ENCODE data around the gene KRT33A.

Gene KRT33A

DNA sequence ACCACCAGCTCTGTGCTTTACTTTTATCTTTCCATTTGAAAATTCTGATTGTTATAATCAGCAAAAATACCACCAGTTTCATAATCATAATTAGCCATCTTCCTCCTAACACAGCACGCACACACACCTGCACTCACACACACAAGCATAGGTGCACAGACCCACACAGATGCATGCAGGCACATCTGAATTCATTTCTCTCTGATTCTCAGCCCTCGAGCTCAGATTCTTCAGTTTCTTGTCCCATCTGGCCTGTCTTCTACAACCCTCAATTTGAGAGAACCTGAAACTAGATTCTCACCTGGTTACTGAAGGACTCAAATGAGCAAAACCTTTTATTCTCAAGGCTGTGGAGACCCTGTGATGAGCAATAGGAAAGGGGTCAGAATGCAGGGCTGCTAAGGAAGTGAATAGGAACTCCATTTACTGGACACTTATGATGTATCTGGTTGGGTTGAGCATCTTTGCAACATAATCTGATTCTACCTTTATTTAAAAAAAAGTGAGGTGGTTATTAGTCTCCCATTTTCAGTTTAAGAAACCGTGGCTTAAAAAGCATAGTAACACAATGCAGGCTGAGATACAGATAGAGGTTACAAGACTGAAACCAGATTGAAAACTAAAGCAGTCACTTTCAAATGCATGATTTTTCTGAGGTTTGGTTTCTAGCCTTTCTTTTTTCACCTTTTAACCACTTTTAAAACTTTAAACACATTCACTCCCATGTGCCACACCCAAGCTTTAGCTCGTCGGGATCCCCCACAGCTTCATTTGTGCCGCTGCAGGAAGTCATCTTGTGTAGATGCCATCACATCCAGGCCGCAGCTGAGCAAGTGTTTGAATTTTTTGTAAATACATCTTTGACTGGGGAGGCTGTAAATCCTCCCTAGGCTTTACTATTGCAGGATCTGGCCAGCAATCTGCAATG is 9.4 kb downstream of the KRT33A start:
- no peak overlapping the region for H3K4me3 ChIP-seq (ENCODE audit: low read length)
- TF ChIP-seq, protein P1, sequence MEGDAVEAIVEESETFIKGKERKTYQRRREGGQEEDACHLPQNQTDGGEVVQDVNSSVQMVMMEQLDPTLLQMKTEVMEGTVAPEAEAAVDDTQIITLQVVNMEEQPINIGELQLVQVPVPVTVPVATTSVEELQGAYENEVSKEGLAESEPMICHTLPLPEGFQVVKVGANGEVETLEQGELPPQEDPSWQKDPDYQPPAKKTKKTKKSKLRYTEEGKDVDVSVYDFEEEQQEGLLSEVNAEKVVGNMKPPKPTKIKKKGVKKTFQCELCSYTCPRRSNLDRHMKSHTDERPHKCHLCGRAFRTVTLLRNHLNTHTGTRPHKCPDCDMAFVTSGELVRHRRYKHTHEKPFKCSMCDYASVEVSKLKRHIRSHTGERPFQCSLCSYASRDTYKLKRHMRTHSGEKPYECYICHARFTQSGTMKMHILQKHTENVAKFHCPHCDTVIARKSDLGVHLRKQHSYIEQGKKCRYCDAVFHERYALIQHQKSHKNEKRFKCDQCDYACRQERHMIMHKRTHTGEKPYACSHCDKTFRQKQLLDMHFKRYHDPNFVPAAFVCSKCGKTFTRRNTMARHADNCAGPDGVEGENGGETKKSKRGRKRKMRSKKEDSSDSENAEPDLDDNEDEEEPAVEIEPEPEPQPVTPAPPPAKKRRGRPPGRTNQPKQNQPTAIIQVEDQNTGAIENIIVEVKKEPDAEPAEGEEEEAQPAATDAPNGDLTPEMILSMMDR (conservative IDR thresholded peaks at IDR 0.05; ENCODE audit: low read depth, low read length): no peak
- DNase-seq (ENCODE audit: low read depth): no peak

DNA sequence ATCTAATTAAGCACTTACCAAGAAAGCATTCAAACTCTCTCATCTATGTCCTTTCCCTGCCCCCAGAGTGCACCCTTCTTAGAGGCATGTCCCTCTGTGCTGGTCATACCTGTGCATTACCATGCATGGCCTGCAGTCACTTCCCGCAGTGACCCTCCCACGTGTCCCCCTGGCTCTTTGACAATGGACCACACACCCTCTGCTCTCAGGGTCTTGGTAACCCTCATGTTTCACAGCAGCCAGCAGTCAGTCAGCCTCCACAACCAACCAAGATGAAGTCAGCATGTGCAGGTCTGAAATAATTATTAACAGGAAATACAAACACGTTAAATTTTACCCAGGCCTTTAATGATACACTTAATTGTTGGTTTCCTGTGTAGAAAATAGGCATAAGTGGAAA is 10.1 kb downstream of the KRT33A start:
- no peak overlapping the region for H3K4me3 ChIP-seq (ENCODE audit: low read length)
- TF ChIP-seq, protein P1 (conservative IDR thresholded peaks at IDR 0.05; ENCODE audit: low read depth, low read length): no peak
- DNase-seq (ENCODE audit: low read depth): no peak

DNA sequence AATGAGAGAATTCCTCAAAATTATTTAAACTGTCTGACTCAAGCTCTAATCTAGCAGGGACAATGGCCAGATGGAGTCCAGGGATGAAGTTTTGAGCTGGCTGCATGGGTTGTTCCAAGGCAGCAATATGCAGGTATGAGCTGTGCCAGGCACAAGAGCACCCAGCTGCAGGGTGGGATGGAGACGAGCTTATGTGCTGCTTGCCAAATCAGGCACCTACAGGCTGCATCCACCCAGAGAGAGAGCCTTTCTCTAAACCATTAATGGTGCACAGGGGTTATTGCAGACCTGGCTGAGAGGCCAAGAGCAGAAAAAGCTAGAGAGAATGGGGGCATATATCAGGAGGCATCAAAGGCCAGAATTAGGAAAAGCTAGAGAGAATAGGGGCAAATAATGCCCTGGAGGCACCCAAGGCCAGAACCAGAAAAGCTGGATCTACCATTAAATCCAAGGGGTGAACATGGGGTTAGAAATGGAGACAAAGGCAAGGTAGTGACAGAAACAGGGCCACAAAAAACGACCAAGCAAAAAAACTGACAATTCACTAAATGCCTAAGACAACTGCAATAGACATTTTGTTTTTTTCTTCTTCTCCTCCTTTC is 11.0 kb downstream of the KRT33A start:
- no peak overlapping the region for H3K4me3 ChIP-seq (ENCODE audit: low read length)
- TF ChIP-seq, protein P1 (conservative IDR thresholded peaks at IDR 0.05; ENCODE audit: low read depth, low read length): no peak
- no peak for DNase-seq (ENCODE audit: low read depth)

DNA sequence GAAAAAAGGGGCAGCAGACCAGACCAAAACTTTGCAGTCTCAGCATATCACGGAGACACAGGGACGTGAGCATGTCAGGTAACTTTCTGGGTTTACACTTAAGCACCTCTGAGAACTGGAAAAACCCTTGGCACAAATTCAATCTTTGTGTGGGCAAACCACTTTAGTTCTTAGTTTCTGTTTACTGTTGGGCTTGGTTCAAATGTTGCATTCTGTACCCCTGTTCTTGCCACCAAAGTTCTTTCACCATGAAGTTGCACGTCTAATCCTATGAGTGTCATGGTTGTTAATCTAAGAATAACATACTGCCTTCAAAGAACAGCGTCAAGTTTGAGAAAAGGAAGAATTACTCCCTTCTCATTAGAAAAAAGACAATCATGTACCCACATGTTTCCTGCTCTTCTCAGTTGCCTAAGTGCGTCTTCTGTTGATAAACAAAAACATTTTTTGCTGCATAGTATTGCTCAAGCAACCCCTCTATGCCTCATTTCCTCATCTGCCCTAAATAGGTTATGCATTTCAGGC is 11.6 kb downstream of the KRT33A start:
- H3K4me3 ChIP-seq (ENCODE audit: low read length): no peak overlapping the region
- DNase-seq (ENCODE audit: low read depth): no peak
- TF ChIP-seq, protein P1 (conservative IDR thresholded peaks at IDR 0.05; ENCODE audit: low read depth, low read length): no peak

DNA sequence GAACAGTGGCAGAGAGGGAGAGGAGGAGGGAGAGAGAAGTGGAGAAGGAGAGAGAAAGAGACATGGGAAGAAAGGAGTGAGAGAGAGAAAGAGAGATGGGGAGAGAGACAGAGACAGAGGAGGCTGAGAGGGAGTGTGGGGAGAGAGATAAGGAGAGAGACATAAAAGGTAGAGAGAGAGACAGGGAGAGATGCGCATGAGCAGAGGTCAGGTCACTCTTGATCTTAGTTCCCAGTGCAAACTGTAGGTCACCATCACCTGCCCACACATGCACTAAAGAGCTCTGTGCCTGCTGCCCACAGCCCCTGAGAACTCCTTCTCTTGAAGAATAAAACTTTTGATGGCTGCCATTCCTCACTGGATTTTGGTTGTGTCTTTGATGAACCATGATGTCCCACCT is 14.9 kb downstream of the KRT33A start:
- TF ChIP-seq, protein P1 (conservative IDR thresholded peaks at IDR 0.05; ENCODE audit: low read depth, low read length): no peak
- no peak for DNase-seq (ENCODE audit: low read depth)
- H3K4me3 ChIP-seq (ENCODE audit: low read length): no peak overlapping the region

DNA sequence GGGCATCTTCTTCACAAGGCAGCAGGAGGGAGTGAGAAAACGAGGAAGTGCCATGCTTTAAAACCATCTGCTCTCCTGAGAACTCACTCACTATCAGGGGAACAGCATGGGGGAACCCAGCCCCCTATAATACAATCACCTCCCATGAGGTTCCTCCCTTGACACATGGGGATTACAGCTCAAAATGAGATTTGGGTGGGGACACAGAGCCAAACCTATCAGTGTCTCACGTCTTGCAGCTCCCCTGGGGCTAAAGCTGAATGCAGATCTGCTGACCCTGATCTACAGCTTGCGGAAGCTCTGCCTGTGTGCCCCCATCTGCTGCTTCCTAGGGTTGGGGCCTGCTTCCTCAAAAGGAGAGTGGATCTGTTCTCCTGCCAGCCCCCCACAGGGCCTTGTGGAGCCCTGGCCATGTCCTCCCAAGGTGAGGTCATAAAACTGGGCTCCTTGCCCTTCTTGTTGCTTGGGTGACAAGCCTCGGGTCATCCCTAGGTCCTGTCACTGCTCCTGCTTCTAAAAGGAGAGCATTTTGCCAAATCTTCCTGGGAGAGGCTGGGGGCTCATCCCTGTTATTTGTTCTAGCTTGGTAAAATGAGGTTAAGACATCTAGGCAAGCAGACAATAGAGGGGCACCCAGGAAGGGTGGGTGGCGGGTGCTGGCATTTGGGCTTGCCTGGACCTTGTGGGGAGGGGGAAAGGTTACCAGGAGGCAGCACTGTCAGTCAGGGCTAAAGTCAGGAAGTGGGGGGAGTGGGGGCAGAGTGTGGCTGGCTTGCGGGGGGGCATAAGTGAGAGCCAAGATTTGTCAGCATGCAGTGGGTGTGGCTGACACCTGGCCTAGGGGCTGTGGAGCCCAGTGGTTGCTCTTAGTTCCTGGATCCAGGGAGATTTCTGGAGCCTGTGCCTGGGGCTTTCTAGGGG is 16.0 kb downstream of the KRT33A start:
- TF ChIP-seq, protein P1 (conservative IDR thresholded peaks at IDR 0.05; ENCODE audit: low read depth, low read length): no peak
- DNase-seq (ENCODE audit: low read depth): no peak

More for the DNA sequence above, 16.0 kb downstream of the KRT33A start:
- no peak overlapping the region for H3K4me3 ChIP-seq (ENCODE audit: low read length)

All from retinal pigment epithelial cell (primary cell).